Liver (tissue), 3 donors: Measurements from ENCODE around the gene SEPHS1.

Experiments used
- CTCF ChIP-seq: fragments of 150-350 bp; IDR thresholded peaks from 2 replicates; pipeline ENCODE4 v1.5.1; 2017; ENCODE audit warnings: improper control_type of control experiment, low read depth, low read length; ENCODE audit not compliant: missing input control
- HNF4A ChIP-seq, 2 donors: conservative IDR thresholded peaks; 2 replicates each; pipeline ENCODE4 v1.6.1; 2016; ENCODE audit warnings: antibody characterized with exemption in 2 of 2, mild to moderate bottlenecking in 2 of 2
- MAX ChIP-seq: IDR thresholded peaks from 2 replicates; pipeline ENCODE4 v1.6.1; 2016; ENCODE audit warnings: antibody characterized with exemption
- NR2F2 ChIP-seq: IDR thresholded peaks from 2 replicates; pipeline ENCODE4 v1.6.1; 2016; ENCODE audit warnings: antibody characterized with exemption
- donor health status: healthy.
- donor health status: healthy.

- TF ChIP-seq CTCF (no peak), MAX (no peak), HNF4A (conservative IDR thresholded peaks at IDR 0.05) (no peak), NR2F2 (no peak)
These were observed 18.8 kb upstream of the SEPHS1 start for GRCh38 chr10:13366891-13367290.
